NCI-H82 (cell line): ENCODE results near the gene CNP.
A peak's percentile ranks its signal among the peaks of the same experiment; 100 is the strongest.

Experiments used
- DNase-seq: peaks from one replicate; lab custom pipeline; 2025; lab: John Stamatoyannopoulos, UW

CNP gene

GRCh38 chr17:41942626-41943373, 23.8 kb upstream of the CNP start:
- DNase-seq, result no peak

GRCh38 chr17:41943492-41943891, 23.1 kb upstream of the CNP start:
- DNase-seq, result no peak

GRCh38 chr17:41944943-41945342, 21.7 kb upstream of the CNP start:
- no peak for DNase-seq

- DNase-seq, result no peak
Measured at GRCh38 chr17:41948762-41949460, 17.7 kb upstream of the CNP start.

GRCh38 chr17:41956522-41956921, 10.1 kb upstream of the CNP start:
- no peak for DNase-seq

- no peak for DNase-seq
Measured at GRCh38 chr17:41957031-41957868, 9.3 kb upstream of the CNP start.

GRCh38 chr17:41957869-41958439, 8.6 kb upstream of the CNP start:
- DNase-seq, result peak; percentile 58

- no peak for DNase-seq
Measured at GRCh38 chr17:41959030-41959335, 7.6 kb upstream of the CNP start.

GRCh38 chr17:41959336-41960095, 7.1 kb upstream of the CNP start:
- peak; percentile 90 for DNase-seq

GRCh38 chr17:41962111-41962510, 4.5 kb upstream of the CNP start:
- DNase-seq, result no peak

GRCh38 chr17:41962768-41963434, 3.7 kb upstream of the CNP start:
- DNase-seq, result peak; percentile 91

- peak; percentile 97 for DNase-seq
Measured at GRCh38 chr17:41965694-41966462, 717 bp upstream of the CNP start.

GRCh38 chr17:41967141-41967920, 736 bp downstream of the CNP start:
- peak; percentile 60 for DNase-seq

GRCh38 chr17:41967921-41968578, 1.5 kb downstream of the CNP start:
- no peak for DNase-seq

- DNase-seq, result no peak
Measured at GRCh38 chr17:41968676-41969075, 2.1 kb downstream of the CNP start.

GRCh38 chr17:41970901-41971331, 4.3 kb downstream of the CNP start:
- DNase-seq, result no peak

- DNase-seq, result no peak
Measured at GRCh38 chr17:41971721-41972523, 5.3 kb downstream of the CNP start.
